Common myeloid progenitor, CD34-positive (primary cell): ENCODE measurements around the gene MYH7B.
A peak's percentile ranks its signal among the peaks of the same experiment; 100 is the strongest.

ENCODE experiments used
- CTCF ChIA-PET: fragments of 350-600 bp; sonication (Branson Sonifier 250); formaldehyde crosslinking; loops from one replicate; lab custom pipeline; 2021; ENCODE audit warnings: antibody characterized with exemption; lab: Charles Lee
- POLR2A ChIA-PET: fragments of 350-600 bp; sonication (Branson Sonifier 250); formaldehyde crosslinking; loops from one replicate; lab custom pipeline; 2021; ENCODE audit warnings: antibody characterized with exemption; lab: Charles Lee
- DNase-seq, 3 donors: peaks; one replicate each; pipeline versions ENCODE4 v3.0.0 to v3.0.0-alpha.2; 2013
- H3K27ac ChIP-seq, 2 experiments: 1 replicate in 1 of 2; 2 replicates in 1 of 2; pipeline ENCODE4 v1.7.0; 2013; ENCODE audit warnings: inconsistent platforms in 2 of 2, low read length in 2 of 2, mild to moderate bottlenecking in 2 of 2, low read depth in 1 of 2, moderate library complexity in 1 of 2; ENCODE audit not compliant: severe bottlenecking in 2 of 2, insufficient read depth in 1 of 2, poor library complexity in 1 of 2
- H3K27me3 ChIP-seq, 5 experiments: replicated peaks in 2 of 5; 1 replicate in 3 of 5; 2 replicates in 2 of 5; pipeline versions ENCODE4 v1.6.1 to v1.7.0; 2013; ENCODE audit warnings: low read length in 4 of 5, mild to moderate bottlenecking in 2 of 5, moderate library complexity in 2 of 5, inconsistent platforms in 1 of 5; ENCODE audit not compliant: insufficient read depth in 5 of 5, control insufficient read depth in 4 of 5
- H3K36me3 ChIP-seq, 4 experiments: 1 replicate in 2 of 4; 2 replicates in 2 of 4; pipeline versions ENCODE4 v1.6.1 to v1.7.0; 2013; ENCODE audit warnings: low read length in 3 of 4, control low read depth in 1 of 4, mild to moderate bottlenecking in 1 of 4; ENCODE audit not compliant: control insufficient read depth in 4 of 4, insufficient read depth in 4 of 4
- H3K4me1 ChIP-seq, 4 experiments: 1 replicate in 3 of 4; 2 replicates in 1 of 4; pipeline versions ENCODE4 v1.6.1 to v1.7.1; 2013; ENCODE audit warnings: low read length in 3 of 4, mild to moderate bottlenecking in 3 of 4, control low read depth in 1 of 4, inconsistent platforms in 1 of 4, moderate library complexity in 1 of 4; ENCODE audit not compliant: control insufficient read depth in 4 of 4, insufficient read depth in 4 of 4; ENCODE audit errors: control extremely low read depth in 1 of 4
- H3K4me3 ChIP-seq, 7 experiments: 1 replicate in 4 of 7; 2 replicates in 3 of 7; pipeline versions ENCODE4 v1.5.1 to v1.7.0; 2013; ENCODE audit warnings: mild to moderate bottlenecking in 7 of 7, low read length in 6 of 7, moderate library complexity in 6 of 7, inconsistent platforms in 2 of 7, low read depth in 2 of 7, control low read depth in 1 of 7; ENCODE audit not compliant: insufficient read depth in 4 of 7, control insufficient read depth in 1 of 7; ENCODE audit errors: extremely low read depth in 1 of 7
- H3K9me3 ChIP-seq, 5 experiments: 1 replicate in 4 of 5; 2 replicates in 1 of 5; pipeline versions ENCODE4 v1.6.1 to v1.7.1; 2013; ENCODE audit warnings: low read length in 4 of 5, mild to moderate bottlenecking in 2 of 5, inconsistent platforms in 1 of 5, low read depth in 1 of 5, moderate library complexity in 1 of 5; ENCODE audit not compliant: control insufficient read depth in 4 of 5, insufficient read depth in 2 of 5; ENCODE audit errors: control extremely low read depth in 1 of 5
- WGBS: methylation state at CpG from one replicate; pipeline ENCODE4 v1.1.5; 2013; ENCODE audit not compliant: insufficient coverage; 5-methylcytosine and 5-hydroxymethylcytosine counted together

Gene MYH7B

GRCh38 chr20:34928411-34928810 is 27.3 kb upstream of the MYH7B start:
- DNase-seq = no peak
- Histone ChIP-seq H3K4me1 (peaks cover 0 to 8% (median 3%) of the 10 kb centered on the region in 4 experiments), H3K36me3 (peaks cover 9 to 91% (median 55%) of the 10 kb centered on the region in 4 experiments), H3K4me3 (no peak overlapping the region), H3K27ac (no peak overlapping the region), H3K27me3 (no peaks in the 10 kb centered on the region), H3K9me3 (peaks cover 0 to 1% (median 0%) of the 10 kb centered on the region in 5 experiments)
- 100% methylated on average over 2 of the region's 2 CpGs for WGBS
- POLR2A ChIA-PET = no interaction called here
- CTCF ChIA-PET = interaction anchor here (1.7 kb wide), 1 partner anchor 13 kb away, joined by 3 read pairs; no protein-coding TSS in a partner anchor

GRCh38 chr20:34931771-34932170 is 23.9 kb upstream of the MYH7B start:
- H3K9me3 ChIP-seq = no peaks in the 10 kb centered on the region
- no peaks in the 10 kb centered on the region for H3K27me3 ChIP-seq
- WGBS = 91% methylated on average over 6 of the region's 7 CpGs
- no peaks in the 10 kb centered on the region for H3K4me1 ChIP-seq
- ChIA-PET CTCF (interaction anchor here (1.3 to 2.2 kb wide), 4 partner anchors 9 to 58 kb away, joined by 3 to 6 read pairs (median 4); no protein-coding TSS in a partner anchor), POLR2A (interaction anchor here (0.5 kb wide), 1 partner anchor 17 kb away, joined by 3 read pairs; no protein-coding TSS in a partner anchor)
- DNase-seq = no peak
- H3K36me3 ChIP-seq = peaks cover 15 to 84% (median 53%) of the 10 kb centered on the region in 4 experiments
- H3K4me3 ChIP-seq = no peak overlapping the region
- H3K27ac ChIP-seq = no peak overlapping the region

GRCh38 chr20:34938466-34939163 is 17.1 kb upstream of the MYH7B start:
- DNase-seq = peak; percentile 51 to 88 (median 85)
- H3K27ac ChIP-seq = peak overlapping the region in 1 of 2 experiments; percentile 27
- H3K27me3 ChIP-seq = no peaks in the 10 kb centered on the region
- CTCF ChIA-PET = interaction anchor here (0.8 to 6.3 kb wide), 4 partner anchors 10 to 67 kb away, joined by 3 to 42 read pairs (median 4); partner anchors contain the start of genes ACSS2 and GGT7
- POLR2A ChIA-PET = no interaction called here
- peaks cover 0 to 38% (median 22%) of the 10 kb centered on the region in 4 experiments for H3K4me1 ChIP-seq
- no peaks in the 10 kb centered on the region for H3K9me3 ChIP-seq
- peaks cover 9 to 51% (median 33%) of the 10 kb centered on the region in 4 experiments for H3K36me3 ChIP-seq
- 49% methylated on average over 9 of the region's 14 CpGs for WGBS
- peak overlapping the region in 2 of 7 experiments; percentile 20 to 31 for H3K4me3 ChIP-seq

GRCh38 chr20:34940081-34940481 is 15.6 kb upstream of the MYH7B start:
- WGBS = 63% methylated on average over 1 of the region's 1 CpG
- H3K27me3 ChIP-seq = no peaks in the 10 kb centered on the region
- ChIA-PET CTCF (interaction anchor here (0.6 to 6.3 kb wide), 4 partner anchors 8 to 65 kb away, joined by 3 to 42 read pairs (median 5); partner anchors contain the start of genes ACSS2 and GGT7), POLR2A (interaction anchor here (0.5 kb wide), 1 partner anchor 622 kb away, joined by 4 read pairs; no protein-coding TSS in a partner anchor)
- no peak overlapping the region for H3K4me3 ChIP-seq
- peaks cover 11 to 49% (median 34%) of the 10 kb centered on the region in 4 experiments for H3K36me3 ChIP-seq
- peak in 1 of 3 donors; percentile 4 for DNase-seq
- no peak overlapping the region for H3K27ac ChIP-seq
- peaks cover 0 to 38% (median 22%) of the 10 kb centered on the region in 4 experiments for H3K4me1 ChIP-seq
- no peaks in the 10 kb centered on the region for H3K9me3 ChIP-seq

GRCh38 chr20:34941226-34941625 is 14.4 kb upstream of the MYH7B start:
- ChIA-PET CTCF (interaction anchor here (0.7 to 6.3 kb wide), 6 partner anchors 9 to 67 kb away, joined by 3 to 42 read pairs (median 4); partner anchors contain the start of genes ACSS2 and GGT7), POLR2A (interaction anchor here (0.6 kb wide), 1 partner anchor 68 kb away, joined by 3 read pairs; no protein-coding TSS in a partner anchor)
- no peak overlapping the region for H3K4me3 ChIP-seq
- H3K27ac ChIP-seq = no peak overlapping the region
- 60% methylated on average over 2 of the region's 4 CpGs for WGBS
- H3K36me3 ChIP-seq = peaks cover 12 to 52% (median 36%) of the 10 kb centered on the region in 4 experiments
- no peaks in the 10 kb centered on the region for H3K27me3 ChIP-seq
- peak in 2 of 3 donors; percentile 67 to 71 for DNase-seq
- H3K4me1 ChIP-seq = peaks cover 0 to 38% (median 22%) of the 10 kb centered on the region in 4 experiments
- no peaks in the 10 kb centered on the region for H3K9me3 ChIP-seq

- Histone ChIP-seq H3K27ac (no peak overlapping the region), H3K4me3 (no peak overlapping the region), H3K4me1 (peaks cover 0 to 38% (median 22%) of the 10 kb centered on the region in 4 experiments), H3K9me3 (no peaks in the 10 kb centered on the region), H3K36me3 (peaks cover 13 to 51% (median 35%) of the 10 kb centered on the region in 4 experiments), H3K27me3 (no peaks in the 10 kb centered on the region)
- ChIA-PET POLR2A (interaction anchor here (0.8 kb wide), 1 partner anchor 61 kb away, joined by 4 read pairs; no protein-coding TSS in a partner anchor), CTCF (interaction anchor here (1.1 to 6.3 kb wide), 3 partner anchors 8 to 68 kb away, joined by 3 to 42 read pairs (median 4); partner anchors contain the start of genes ACSS2 and GGT7)
- 98% methylated on average over 8 of the region's 9 CpGs for WGBS
- DNase-seq = no peak
Measured at GRCh38 chr20:34942301-34942700, 13.4 kb upstream of the MYH7B start.
